ENCODE data around the gene NRCAM. TPM values are rescaled to one million over a fixed set of nuclear protein-coding genes. Genes with fewer than 3 reads are reported as not detected.

NRCAM gene
- total RNA-seq, 6 donors from 2014 or later = 2.5 to 23.0 (median 5.0) TPM

DNA sequence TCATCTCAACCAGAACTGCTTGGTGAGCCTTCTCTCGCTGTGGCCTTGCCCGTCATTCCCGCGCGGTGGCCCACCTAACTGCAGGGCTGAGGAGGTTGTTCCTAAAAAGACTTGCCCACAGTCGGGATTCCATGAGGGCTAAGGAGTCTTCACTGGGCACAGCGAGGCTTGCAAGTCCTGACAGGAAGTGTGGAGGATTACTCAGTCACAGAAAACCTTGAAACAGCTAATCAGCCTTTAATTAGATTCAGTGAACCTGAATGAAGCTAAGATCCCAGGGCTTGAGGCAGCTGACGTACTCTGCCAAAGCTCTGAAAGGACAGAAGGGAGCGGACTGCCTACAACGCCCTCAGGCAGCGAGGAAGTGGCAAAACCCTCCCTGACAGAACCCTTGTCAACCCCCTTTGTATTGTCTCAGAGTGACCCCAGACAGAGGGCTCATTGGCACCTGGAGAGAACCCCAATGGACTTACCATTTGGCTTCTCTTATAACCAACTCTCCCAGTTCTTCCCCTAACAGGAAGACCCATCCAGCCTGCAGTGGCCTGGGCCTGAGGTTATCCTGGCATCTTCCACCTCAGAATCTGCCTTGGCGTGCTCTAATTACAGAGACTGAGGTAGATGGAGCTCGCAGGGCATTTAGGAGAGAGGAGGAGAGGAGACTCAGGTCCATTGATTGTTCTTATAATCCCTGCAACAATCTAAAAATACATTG, 323.5 kb downstream of the NRCAM start:
- ATAC-seq (ENCODE audit: low FRiP score in 2 of 2) (no peak), DNase-seq (peak in 1 of 2 donors; percentile 36)
- Histone ChIP-seq H3K4me3 (no peak overlapping the region), H3K36me3 (no peaks in the 10 kb centered on the region), H3K27ac (no peak overlapping the region), H3K4me1 (no peaks in the 10 kb centered on the region), H3K9me3 (no peaks in the 10 kb centered on the region), H3K27me3 (no peaks in the 10 kb centered on the region)
- 84 to 93% methylated on average over 8 to 13 of the region's 13 CpGs for WGBS, 2 donors
- TF ChIP-seq POLR2A (IDR thresholded peaks at IDR 0.05) (no peak), EP300 (IDR thresholded peaks at IDR 0.05) (no peak), POLR2AphosphoS5 (IDR thresholded peaks at IDR 0.05) (no peak)
- TF ChIP-seq, protein P1, sequence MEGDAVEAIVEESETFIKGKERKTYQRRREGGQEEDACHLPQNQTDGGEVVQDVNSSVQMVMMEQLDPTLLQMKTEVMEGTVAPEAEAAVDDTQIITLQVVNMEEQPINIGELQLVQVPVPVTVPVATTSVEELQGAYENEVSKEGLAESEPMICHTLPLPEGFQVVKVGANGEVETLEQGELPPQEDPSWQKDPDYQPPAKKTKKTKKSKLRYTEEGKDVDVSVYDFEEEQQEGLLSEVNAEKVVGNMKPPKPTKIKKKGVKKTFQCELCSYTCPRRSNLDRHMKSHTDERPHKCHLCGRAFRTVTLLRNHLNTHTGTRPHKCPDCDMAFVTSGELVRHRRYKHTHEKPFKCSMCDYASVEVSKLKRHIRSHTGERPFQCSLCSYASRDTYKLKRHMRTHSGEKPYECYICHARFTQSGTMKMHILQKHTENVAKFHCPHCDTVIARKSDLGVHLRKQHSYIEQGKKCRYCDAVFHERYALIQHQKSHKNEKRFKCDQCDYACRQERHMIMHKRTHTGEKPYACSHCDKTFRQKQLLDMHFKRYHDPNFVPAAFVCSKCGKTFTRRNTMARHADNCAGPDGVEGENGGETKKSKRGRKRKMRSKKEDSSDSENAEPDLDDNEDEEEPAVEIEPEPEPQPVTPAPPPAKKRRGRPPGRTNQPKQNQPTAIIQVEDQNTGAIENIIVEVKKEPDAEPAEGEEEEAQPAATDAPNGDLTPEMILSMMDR (IDR thresholded peaks at IDR 0.05) = no peak

DNA sequence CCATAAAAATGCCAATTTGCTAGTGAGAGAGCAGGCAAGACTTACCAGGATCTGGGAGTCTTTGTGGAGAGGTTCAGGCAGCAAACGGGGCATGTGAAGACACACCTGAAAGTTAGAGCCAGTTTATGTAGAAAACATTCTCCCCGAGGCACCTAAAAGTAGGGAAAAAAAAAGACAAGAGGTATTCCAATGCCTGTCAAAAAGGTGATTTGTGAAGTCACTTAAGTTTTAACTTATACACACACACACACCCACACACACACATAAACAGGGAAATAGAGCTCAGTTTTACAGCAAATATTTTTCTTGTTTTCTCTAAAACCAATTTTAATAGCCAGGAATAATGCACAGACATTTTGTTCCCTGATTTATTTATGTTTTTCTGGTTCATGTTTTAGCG, 326.0 kb downstream of the NRCAM start, which contains the start of gene LAMB4:
Gene LAMB4 (minus strand): TSS at position 101 of the 400 bp plus-strand sequence. CDS start 7,197 bp downstream, outside the sequence.
- Histone ChIP-seq H3K27ac (no peak within 1 kb of the TSS), H3K4me3 (no peak within 1 kb of the TSS), H3K27me3 (no peaks in the 10 kb centered on the region), H3K9me3 (no peaks in the 10 kb centered on the region), H3K4me1 (no peaks in the 10 kb centered on the region), H3K36me3 (no peaks in the 10 kb centered on the region)
- WGBS, 2 donors = 92% methylated on average over 3 of the region's 3 CpGs
- ATAC-seq (ENCODE audit: low FRiP score in 2 of 2) = no peak
- TF ChIP-seq EP300 (IDR thresholded peaks at IDR 0.05) = no peak
- no peak for TF ChIP-seq POLR2A (IDR thresholded peaks at IDR 0.05)
- TF ChIP-seq, protein P1 (IDR thresholded peaks at IDR 0.05) = no peak
- TF ChIP-seq POLR2AphosphoS5 (IDR thresholded peaks at IDR 0.05) = no peak
- no peak for DNase-seq

GRCh38 chr7:108129018-108129965, 326.9 kb downstream of the NRCAM start:
- Histone ChIP-seq H3K27ac (no peak overlapping the region), H3K36me3 (no peaks in the 10 kb centered on the region), H3K27me3 (no peaks in the 10 kb centered on the region), H3K4me1 (no peaks in the 10 kb centered on the region), H3K4me3 (no peak overlapping the region), H3K9me3 (no peaks in the 10 kb centered on the region)
- ATAC-seq (ENCODE audit: low FRiP score in 2 of 2) (no peak), DNase-seq (no peak)
- TF ChIP-seq, protein P1 (IDR thresholded peaks at IDR 0.05) = no peak
- no peak for TF ChIP-seq EP300 (IDR thresholded peaks at IDR 0.05)
- no peak for TF ChIP-seq POLR2A (IDR thresholded peaks at IDR 0.05)
- no peak for TF ChIP-seq POLR2AphosphoS5 (IDR thresholded peaks at IDR 0.05)
- 82 to 83% methylated on average over 7 of the region's 7 CpGs for WGBS, 2 donors

DNA sequence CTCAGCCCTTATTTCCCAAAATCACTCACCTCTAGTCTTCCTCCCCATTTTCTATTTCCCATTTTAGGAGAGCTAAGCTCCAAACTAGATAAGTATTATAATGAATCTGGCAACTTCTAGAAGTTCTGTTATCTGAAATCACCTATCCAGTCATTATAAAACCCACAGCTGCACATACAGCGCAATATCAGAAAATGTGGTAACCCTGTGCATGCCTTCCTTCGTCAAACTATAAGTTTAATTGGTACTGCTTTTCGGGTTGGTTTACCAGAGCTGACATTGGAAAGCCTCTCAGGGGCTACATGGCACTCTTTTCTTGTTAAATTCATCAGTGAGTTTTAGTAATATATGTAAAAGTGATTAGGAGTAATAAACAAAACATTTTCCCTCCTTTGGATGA, 327.7 kb downstream of the NRCAM start:
- 91 to 93% methylated on average over 3 of the region's 3 CpGs for WGBS, 2 donors
- Histone ChIP-seq H3K27me3 (no peaks in the 10 kb centered on the region), H3K9me3 (no peaks in the 10 kb centered on the region), H3K27ac (no peak overlapping the region), H3K36me3 (no peaks in the 10 kb centered on the region), H3K4me3 (no peak overlapping the region), H3K4me1 (no peaks in the 10 kb centered on the region)
- DNase-seq = no peak
- ATAC-seq (ENCODE audit: low FRiP score in 2 of 2) = no peak
- TF ChIP-seq POLR2A (IDR thresholded peaks at IDR 0.05) (no peak), POLR2AphosphoS5 (IDR thresholded peaks at IDR 0.05) (no peak), EP300 (IDR thresholded peaks at IDR 0.05) (no peak)
- TF ChIP-seq, protein P1 (IDR thresholded peaks at IDR 0.05) = no peak
